HepG2 (cell line): ENCODE measurements around the gene AP1M2. TPM values are rescaled to one million over a fixed set of nuclear protein-coding genes. Genes with fewer than 3 reads are reported as not detected.

Experiments used
- ATAC-seq: fragments of 200-7000 bp; cut with Tn5 transposase; 3 replicates; pipeline ENCODE4 v1.9.1; 2020; ENCODE audit warnings: mild to moderate bottlenecking, moderate library complexity
- BruUV-seq: library from RNA; stranded (reverse); fragments of 400-500 nt; replicated peaks from 2 replicates; lab custom pipeline; 2021; lab: Mats Ljungman, UMichigan
- CTCF ChIA-PET: fragments of 300-600 bp; formaldehyde crosslinking; extraction: SDS; loops from one replicate; lab custom pipeline; 2021; ENCODE audit warnings: low total read pairs, inconsistent platforms, low intra/inter-chr PET ratio; lab: Yijun Ruan, JAX
- POLR2A ChIA-PET: fragments of 350-600 bp; sonication (Branson Sonifier 250); formaldehyde crosslinking; loops from one replicate; lab custom pipeline; 2020; ENCODE audit warnings: antibody characterized with exemption, inconsistent platforms; lab: Yijun Ruan, JAX
- DNase-seq: peaks from one replicate; pipeline ENCODE4 v3.0.0-alpha.2; 2015; ENCODE audit warnings: low spot score
- FAIRE-seq: peaks from 3 replicates; lab custom pipeline; 2011; peaks lifted over from hg19 to GRCh38; lab: Jason Lieb, UNC
- H2AFZ ChIP-seq: one replicate; pipeline ENCODE4 v1.6.1; 2011; ENCODE audit warnings: low read length, inconsistent platforms
- H3K27ac ChIP-seq: fragments of 300-600 bp; 3 replicates; pipeline ENCODE4 v1.8.0; 2011; ENCODE audit warnings: mixed run types, mild to moderate bottlenecking, mixed read lengths, low read length, inconsistent platforms; ENCODE audit not compliant: insufficient read depth; ENCODE audit errors: extremely low read length
- H3K27me3 ChIP-seq, 2 experiments: fragments of 200-600 bp in 1 of 2; 2 replicates in 1 of 2; 3 replicates in 1 of 2; pipeline versions ENCODE4 v1.6.0 to v1.8.0; 2011; ENCODE audit warnings: low read length in 2 of 2, mild to moderate bottlenecking in 2 of 2, moderate library complexity in 2 of 2, inconsistent platforms in 1 of 2; ENCODE audit not compliant: insufficient read depth in 2 of 2, control insufficient read depth in 1 of 2
- H3K36me3 ChIP-seq, 2 experiments: fragments of 200-600 bp in 1 of 2; replicated peaks in 1 of 2; 2 replicates in 1 of 2; 3 replicates in 1 of 2; pipeline versions ENCODE4 v1.5.1 to v1.8.0; 2011; ENCODE audit warnings: low read length in 2 of 2, inconsistent platforms in 1 of 2; ENCODE audit not compliant: insufficient read depth in 2 of 2, control insufficient read depth in 1 of 2
- H3K4me1 ChIP-seq: 2 replicates; pipeline ENCODE4 v1.5.1; 2012; ENCODE audit warnings: low read length, inconsistent platforms; ENCODE audit not compliant: insufficient read depth
- H3K4me2 ChIP-seq: 2 replicates; pipeline ENCODE4 v1.6.0; 2011; ENCODE audit warnings: low read depth, low read length, inconsistent platforms
- H3K4me3 ChIP-seq, 3 experiments: fragments of 200-600 bp in 1 of 3; sonication (generic), shearing (Covaris generic) in 1 of 3; replicated peaks in 1 of 3; 2 replicates each; pipeline ENCODE4 v1.5.1; 2011 to 2016; ENCODE audit warnings: low read length in 3 of 3, inconsistent platforms in 2 of 3, low read depth in 2 of 3, mild to moderate bottlenecking in 2 of 3, control low read depth in 1 of 3, mixed read lengths in 1 of 3; ENCODE audit not compliant: insufficient read depth in 1 of 3
- H3K79me2 ChIP-seq: one replicate; pipeline ENCODE4 v1.6.1; 2011; ENCODE audit warnings: low read length, inconsistent platforms; ENCODE audit not compliant: insufficient read depth
- H3K9ac ChIP-seq: 2 replicates; pipeline ENCODE4 v1.6.0; 2011; ENCODE audit warnings: mild to moderate bottlenecking, low read depth, low read length, inconsistent platforms; ENCODE audit not compliant: insufficient read depth
- H3K9me3 ChIP-seq: 2 replicates; pipeline ENCODE4 v1.5.1; 2012; ENCODE audit warnings: mild to moderate bottlenecking, low read length
- H4K20me1 ChIP-seq: 2 replicates; pipeline ENCODE4 v1.6.0; 2011; ENCODE audit warnings: inconsistent platforms, mild to moderate bottlenecking, low read length, moderate library complexity; ENCODE audit not compliant: insufficient read depth
- SMAD3 ChIP-seq: sonication (generic); formaldehyde crosslinking; IDR thresholded peaks from 2 replicates; pipeline ENCODE4 v1.4.0; 2020; ENCODE audit warnings: missing genetic modification reagents
- ZNF441 ChIP-seq: sonication (generic); formaldehyde crosslinking; IDR thresholded peaks from 2 replicates; pipeline ENCODE4 v1.7.0; 2021; ENCODE audit warnings: missing genetic modification reagents, borderline replicate concordance
- ZNF629 ChIP-seq: sonication (generic); formaldehyde crosslinking; conservative IDR thresholded peaks from 2 replicates; pipeline ENCODE4 v1.5.0; 2020; ENCODE audit warnings: missing genetic modification reagents
- ZNF780A ChIP-seq: sonication (generic); formaldehyde crosslinking; IDR thresholded peaks from 2 replicates; pipeline ENCODE4 v1.8.0; 2022; ENCODE audit warnings: mild to moderate bottlenecking, missing genetic modification reagents, moderate library complexity
- WGBS: methylation state at CpG from one replicate; pipeline ENCODE4 v1.1.6; 2017; ENCODE audit warnings: low lambda C conversion rate; 5-methylcytosine and 5-hydroxymethylcytosine counted together
- in situ Hi-C: cut with HindIII; loops from 2 replicates; pipeline ENCODE4 v1.10.0; 2017; ENCODE audit warnings: low pct_unique_long_range_greater_than_20kb; ENCODE audit not compliant: extremely low pct_ligation_motif_present
- intact Hi-C: fragments of 100-400 bp; cut with micrococcal nuclease; formaldehyde crosslinking; loops from one replicate; pipeline ENCODE4 v1.10.0; 2022; ENCODE audit not compliant: unreplicated experiment
- polyA plus RNA-seq, 8 experiments: library from polyadenylated mRNA; depleted of rRNA in 3 of 8; stranded (reverse) in 7 of 8; unstranded in 1 of 8; fragments of >200 nt; fragmentation: Illumina TruSeq in 4 of 8; extraction: Trizol in 4 of 8; gene quantifications; 2 replicates each; pipeline versions ENCODE4 v1.2.1 to v1.2.3, GENCODE V29; 2011 to 2016; ENCODE audit warnings: low read depth in 4 of 8, missing spikeins in 1 of 8, mixed read lengths in 1 of 8; ENCODE audit not compliant: insufficient read depth in 1 of 8
- total RNA-seq, 5 experiments: library from RNA; depleted of rRNA; stranded (reverse); fragments of >200 nt; fragmentation: Illumina TruSeq; extraction: Trizol; gene quantifications; 2 replicates each; pipeline ENCODE4 v1.2.3, GENCODE V29; 2016; ENCODE audit warnings: low read depth in 1 of 5
- TF ChIP-seq, protein P1 (sequence below): sonication (generic); formaldehyde crosslinking; IDR thresholded peaks from 2 replicates; pipeline ENCODE4 v1.4.0; 2020; ENCODE audit warnings: low read depth, missing genetic modification reagents
- TF ChIP-seq, protein P2 (sequence below): sonication (generic); formaldehyde crosslinking; IDR thresholded peaks from one replicate; pipeline ENCODE4 v1.5.1; 2020; ENCODE audit warnings: mild to moderate bottlenecking, missing genetic modification reagents; ENCODE audit errors: not compliant biosample characterization

The AP1M2 gene
- total and polyA plus RNA-seq, 2 of the 13 experiments (the other 11 are each of a cell fraction or from before 2014, with no cell fraction given) = 6.3 to 76.8 TPM

DNA sequence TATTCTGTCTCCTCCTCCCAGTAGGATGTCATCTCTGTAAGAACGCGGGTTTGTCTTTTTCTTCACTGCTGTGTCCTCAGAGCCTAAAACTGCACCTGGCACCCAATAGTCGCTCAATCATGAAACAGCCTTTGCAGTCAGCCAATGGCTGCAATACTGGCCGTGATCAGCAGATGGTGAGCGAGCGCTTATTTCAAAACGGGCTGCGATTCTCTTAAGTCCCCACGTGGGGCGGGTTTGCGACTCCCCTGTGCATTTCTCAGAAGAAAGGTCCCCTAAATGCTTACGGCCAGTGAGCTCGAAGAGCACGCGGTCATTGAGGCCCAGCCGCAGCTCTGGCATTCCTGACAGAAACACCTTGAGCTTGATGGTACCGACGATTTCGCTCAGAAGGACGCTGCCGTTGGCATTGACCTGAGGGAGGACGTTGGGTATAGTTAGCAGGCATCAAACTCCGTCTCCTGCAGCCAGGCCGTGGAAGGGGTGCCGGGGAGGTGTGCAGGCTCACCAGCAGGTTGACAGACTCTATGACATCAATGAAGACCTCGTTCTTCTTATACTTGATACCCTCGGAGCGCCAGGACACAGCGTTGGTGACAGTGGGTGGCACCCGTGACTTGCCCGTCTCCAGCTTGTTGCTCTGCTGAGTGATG is 6.0 kb downstream of the AP1M2 start (continued):
- 0 out of 2 replicates have a peak, but pooled peaks have one; percentile 41 for TF ChIP-seq ZNF441 (CRISPR knock-in tag)
- peak; percentile 36; the same call in 1 of the 2 replicates for TF ChIP-seq SMAD3

DNA sequence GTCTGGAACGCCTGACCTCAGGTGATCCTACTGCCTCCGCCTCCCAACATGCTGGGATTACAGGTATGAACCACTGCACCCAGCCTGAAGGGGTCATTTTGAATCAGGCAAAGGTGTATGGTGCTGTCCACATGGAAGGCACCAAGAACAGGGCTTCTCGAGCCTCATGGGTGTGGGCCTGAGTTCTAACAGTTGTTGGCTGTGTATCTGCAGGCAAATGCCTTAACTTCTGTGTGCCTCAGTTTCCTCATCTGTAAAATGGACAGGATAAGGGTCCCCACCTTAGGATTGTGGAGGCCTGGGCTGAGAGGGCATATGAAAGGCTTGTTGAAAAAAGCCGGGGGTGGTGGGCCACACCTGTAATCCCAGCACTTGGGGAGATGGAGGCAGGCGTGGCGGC is 9.2 kb downstream of the AP1M2 start:
- CTCF ChIA-PET = interaction anchor here (4.5 kb wide), 1 partner anchor 66 kb away, joined by 69 read pairs; no protein-coding TSS in a partner anchor
- H4K20me1 ChIP-seq = no peaks in the 10 kb centered on the region
- no peaks in the 10 kb centered on the region for H3K9me3 ChIP-seq
- H3K9ac ChIP-seq = no peak overlapping the region
- BruUV-seq = TSS peak; percentile 83
- peaks cover 43% of the 10 kb centered on the region for H3K4me1 ChIP-seq
- no peak overlapping the region for H3K4me3 ChIP-seq
- peak overlapping the region; percentile 85 for H3K27ac ChIP-seq
- in situ Hi-C loops = no loop called here
- WGBS = 38% methylated on average over 6 of the region's 6 CpGs
- intact Hi-C loops = no loop called here
- peaks cover under 1% of the 10 kb centered on the region in 2 experiments; a peak in 2 of 5 replicates for H3K27me3 ChIP-seq
- ATAC-seq (peak; percentile 6; the same call in 1 of the 3 replicates), DNase-seq (no peak), FAIRE-seq (no peak)
- POLR2A ChIA-PET = interaction anchor here (0.6 to 0.7 kb wide), 7 partner anchors 10 to 258 kb away, joined by 3 to 6 read pairs (median 4); partner anchors contain the start of gene TMED1
- no peaks in the 10 kb centered on the region for H3K36me3 ChIP-seq
- no peak overlapping the region for H2AFZ ChIP-seq
- H3K4me2 ChIP-seq = peak overlapping the region; percentile 31; the same call in 1 of the 2 replicates
- peaks cover 9% of the 10 kb centered on the region for H3K79me2 ChIP-seq
- peak; percentile 87 for TF ChIP-seq ZNF629 (CRISPR knock-in tag)
- TF ChIP-seq, protein P1, sequence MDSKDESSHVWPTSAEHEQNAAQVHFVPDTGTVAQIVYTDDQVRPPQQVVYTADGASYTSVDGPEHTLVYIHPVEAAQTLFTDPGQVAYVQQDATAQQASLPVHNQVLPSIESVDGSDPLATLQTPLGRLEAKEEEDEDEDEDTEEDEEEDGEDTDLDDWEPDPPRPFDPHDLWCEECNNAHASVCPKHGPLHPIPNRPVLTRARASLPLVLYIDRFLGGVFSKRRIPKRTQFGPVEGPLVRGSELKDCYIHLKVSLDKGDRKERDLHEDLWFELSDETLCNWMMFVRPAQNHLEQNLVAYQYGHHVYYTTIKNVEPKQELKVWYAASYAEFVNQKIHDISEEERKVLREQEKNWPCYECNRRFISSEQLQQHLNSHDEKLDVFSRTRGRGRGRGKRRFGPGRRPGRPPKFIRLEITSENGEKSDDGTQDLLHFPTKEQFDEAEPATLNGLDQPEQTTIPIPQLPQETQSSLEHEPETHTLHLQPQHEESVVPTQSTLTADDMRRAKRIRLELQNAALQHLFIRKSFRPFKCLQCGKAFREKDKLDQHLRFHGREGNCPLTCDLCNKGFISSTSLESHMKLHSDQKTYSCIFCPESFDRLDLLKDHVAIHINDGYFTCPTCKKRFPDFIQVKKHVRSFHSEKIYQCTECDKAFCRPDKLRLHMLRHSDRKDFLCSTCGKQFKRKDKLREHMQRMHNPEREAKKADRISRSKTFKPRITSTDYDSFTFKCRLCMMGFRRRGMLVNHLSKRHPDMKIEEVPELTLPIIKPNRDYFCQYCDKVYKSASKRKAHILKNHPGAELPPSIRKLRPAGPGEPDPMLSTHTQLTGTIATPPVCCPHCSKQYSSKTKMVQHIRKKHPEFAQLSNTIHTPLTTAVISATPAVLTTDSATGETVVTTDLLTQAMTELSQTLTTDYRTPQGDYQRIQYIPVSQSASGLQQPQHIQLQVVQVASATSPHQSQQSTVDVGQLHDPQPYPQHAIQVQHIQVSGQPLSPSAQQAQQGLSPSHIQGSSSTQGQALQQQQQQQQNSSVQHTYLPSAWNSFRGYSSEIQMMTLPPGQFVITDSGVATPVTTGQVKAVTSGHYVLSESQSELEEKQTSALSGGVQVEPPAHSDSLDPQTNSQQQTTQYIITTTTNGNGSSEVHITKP = peak; percentile 90
- no peak for TF ChIP-seq ZNF780A (CRISPR knock-in tag)
- TF ChIP-seq, protein P2, sequence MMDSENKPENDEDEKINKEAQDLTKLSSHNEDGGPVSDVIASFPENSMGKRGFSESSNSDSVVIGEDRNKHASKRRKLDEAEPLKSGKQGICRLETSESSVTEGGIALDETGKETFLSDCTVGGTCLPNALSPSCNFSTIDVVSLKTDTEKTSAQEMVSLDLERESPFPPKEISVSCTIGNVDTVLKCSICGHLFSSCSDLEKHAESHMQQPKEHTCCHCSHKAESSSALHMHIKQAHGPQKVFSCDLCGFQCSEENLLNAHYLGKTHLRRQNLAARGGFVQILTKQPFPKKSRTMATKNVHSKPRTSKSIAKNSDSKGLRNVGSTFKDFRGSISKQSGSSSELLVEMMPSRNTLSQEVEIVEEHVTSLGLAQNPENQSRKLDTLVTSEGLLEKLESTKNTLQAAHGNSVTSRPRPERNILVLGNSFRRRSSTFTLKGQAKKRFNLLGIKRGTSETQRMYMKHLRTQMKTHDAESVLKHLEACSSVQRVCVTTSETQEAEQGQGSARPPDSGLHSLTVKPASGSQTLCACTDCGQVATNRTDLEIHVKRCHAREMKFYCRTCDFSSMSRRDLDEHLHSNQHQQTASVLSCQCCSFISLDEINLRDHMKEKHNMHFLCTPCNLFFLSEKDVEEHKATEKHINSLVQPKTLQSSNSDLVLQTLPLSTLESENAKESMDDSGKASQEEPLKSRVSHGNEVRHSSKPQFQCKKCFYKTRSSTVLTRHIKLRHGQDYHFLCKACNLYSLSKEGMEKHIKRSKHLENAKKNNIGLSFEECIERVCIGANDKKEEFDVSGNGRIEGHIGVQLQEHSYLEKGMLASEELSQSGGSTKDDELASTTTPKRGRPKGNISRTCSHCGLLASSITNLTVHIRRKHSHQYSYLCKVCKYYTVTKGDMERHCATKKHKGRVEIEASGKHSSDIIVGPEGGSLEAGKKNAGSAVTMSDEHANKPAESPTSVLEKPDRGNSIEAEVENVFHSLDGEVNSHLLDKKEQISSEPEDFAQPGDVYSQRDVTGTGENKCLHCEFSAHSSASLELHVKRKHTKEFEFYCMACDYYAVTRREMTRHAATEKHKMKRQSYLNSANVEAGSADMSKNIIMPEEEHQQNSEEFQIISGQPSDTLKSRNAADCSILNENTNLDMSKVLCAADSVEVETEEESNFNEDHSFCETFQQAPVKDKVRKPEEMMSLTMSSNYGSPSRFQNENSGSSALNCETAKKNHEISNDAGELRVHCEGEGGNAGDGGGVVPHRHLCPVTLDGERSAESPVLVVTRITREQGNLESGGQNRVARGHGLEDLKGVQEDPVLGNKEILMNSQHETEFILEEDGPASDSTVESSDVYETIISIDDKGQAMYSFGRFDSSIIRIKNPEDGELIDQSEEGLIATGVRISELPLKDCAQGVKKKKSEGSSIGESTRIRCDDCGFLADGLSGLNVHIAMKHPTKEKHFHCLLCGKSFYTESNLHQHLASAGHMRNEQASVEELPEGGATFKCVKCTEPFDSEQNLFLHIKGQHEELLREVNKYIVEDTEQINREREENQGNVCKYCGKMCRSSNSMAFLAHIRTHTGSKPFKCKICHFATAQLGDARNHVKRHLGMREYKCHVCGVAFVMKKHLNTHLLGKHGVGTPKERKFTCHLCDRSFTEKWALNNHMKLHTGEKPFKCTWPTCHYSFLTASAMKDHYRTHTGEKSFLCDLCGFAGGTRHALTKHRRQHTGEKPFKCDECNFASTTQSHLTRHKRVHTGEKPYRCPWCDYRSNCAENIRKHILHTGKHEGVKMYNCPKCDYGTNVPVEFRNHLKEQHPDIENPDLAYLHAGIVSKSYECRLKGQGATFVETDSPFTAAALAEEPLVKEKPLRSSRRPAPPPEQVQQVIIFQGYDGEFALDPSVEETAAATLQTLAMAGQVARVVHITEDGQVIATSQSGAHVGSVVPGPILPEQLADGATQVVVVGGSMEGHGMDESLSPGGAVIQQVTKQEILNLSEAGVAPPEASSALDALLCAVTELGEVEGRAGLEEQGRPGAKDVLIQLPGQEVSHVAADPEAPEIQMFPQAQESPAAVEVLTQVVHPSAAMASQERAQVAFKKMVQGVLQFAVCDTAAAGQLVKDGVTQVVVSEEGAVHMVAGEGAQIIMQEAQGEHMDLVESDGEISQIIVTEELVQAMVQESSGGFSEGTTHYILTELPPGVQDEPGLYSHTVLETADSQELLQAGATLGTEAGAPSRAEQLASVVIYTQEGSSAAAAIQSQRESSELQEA (CRISPR knock-in tag) = no peak
